GM21723 (cell line): ENCODE measurements around the gene KLHL1.

ENCODE experiments used
- ATAC-seq: cut with Tn5 transposase; IDR thresholded peaks from one replicate; pipeline ENCODE4 v1.9.1; 2021; ENCODE audit warnings: mild to moderate bottlenecking, moderate library complexity; ENCODE audit not compliant: unreplicated experiment

The KLHL1 gene

DNA sequence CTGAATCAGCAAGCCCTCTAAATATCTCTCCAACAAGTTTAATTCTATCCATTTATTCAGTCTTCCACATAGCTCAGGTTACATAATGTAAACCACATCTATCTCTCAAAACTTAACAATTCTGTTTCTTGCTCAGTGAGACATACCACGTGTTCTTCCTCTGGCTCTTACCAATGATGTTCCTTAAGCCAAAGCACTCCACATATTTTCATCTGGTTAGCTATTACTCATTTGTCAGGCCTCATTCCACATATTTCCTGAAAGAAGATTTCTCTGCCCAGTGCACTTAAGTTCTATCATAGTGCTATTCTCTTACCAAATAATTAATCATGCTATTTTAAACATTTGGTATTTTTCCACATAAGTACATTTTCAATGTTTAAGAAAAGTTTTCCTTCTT is 403.9 kb downstream of the KLHL1 start:
- ATAC-seq, result no peak

- ATAC-seq, result no peak
Measured at GRCh38 chr13:69690999-69691398, 417.3 kb downstream of the KLHL1 start.

DNA sequence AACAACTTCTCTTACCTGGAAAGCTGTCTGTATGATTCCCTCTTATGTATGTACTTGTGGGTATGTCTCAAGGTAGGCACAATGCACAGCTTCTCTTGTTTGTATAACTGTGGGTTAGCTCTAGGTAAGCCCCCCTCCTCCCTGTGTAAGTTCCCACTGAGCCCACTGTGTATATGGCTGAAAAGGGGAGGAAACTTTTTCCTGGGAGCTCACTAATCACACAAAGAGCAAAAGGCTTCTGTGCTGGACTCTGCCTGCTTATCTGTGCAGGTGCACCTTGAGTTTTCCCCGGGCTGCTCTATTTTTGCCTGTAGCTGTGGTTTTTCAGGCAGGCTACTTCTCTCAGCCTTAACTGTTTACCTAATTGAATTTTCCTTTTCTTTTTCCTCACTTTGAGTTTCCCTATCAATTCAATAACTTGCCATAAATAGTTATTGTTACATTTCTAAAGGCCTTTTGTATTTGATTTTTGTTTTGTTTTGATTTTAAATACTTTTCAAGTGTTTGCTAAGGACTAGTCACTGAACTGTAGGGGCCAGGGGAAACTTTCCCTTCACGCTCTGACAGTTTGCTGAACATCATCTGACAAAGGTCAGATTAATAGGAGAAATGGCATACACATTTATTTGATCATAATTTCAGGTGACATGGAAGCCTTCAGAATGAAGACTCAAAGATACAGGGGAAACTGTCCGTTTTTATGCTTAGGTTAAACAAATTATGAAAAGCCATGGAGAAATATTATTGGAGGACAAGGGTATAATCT is 424.1 kb downstream of the KLHL1 start:
- peak; percentile 70 for ATAC-seq

GRCh38 chr13:69681722-69682121 is 426.5 kb downstream of the KLHL1 start:
- ATAC-seq, result no peak

- ATAC-seq, result no peak
Measured at GRCh38 chr13:69677343-69677742, 430.9 kb downstream of the KLHL1 start.

GRCh38 chr13:69676286-69676685 is 432.0 kb downstream of the KLHL1 start:
- ATAC-seq, result no peak

GRCh38 chr13:69660155-69660554 is 448.1 kb downstream of the KLHL1 start:
- ATAC-seq, result no peak

GRCh38 chr13:69657676-69658075 is 450.6 kb downstream of the KLHL1 start:
- no peak for ATAC-seq

GRCh38 chr13:69654392-69654791 is 453.9 kb downstream of the KLHL1 start:
- ATAC-seq, result no peak
